DMS 273 (cell line): ENCODE results near the gene RFC1.
"Not testable (repeated sequence)": the region's sequence is repeated elsewhere in the genome, so short reads cannot be mapped to it uniquely, and the experiment has no call there.

Source experiments
- DNase-seq: peaks from one replicate; lab custom pipeline; 2025; ENCODE audit not compliant: unreplicated experiment; lab: John Stamatoyannopoulos, UW

The RFC1 gene

DNA sequence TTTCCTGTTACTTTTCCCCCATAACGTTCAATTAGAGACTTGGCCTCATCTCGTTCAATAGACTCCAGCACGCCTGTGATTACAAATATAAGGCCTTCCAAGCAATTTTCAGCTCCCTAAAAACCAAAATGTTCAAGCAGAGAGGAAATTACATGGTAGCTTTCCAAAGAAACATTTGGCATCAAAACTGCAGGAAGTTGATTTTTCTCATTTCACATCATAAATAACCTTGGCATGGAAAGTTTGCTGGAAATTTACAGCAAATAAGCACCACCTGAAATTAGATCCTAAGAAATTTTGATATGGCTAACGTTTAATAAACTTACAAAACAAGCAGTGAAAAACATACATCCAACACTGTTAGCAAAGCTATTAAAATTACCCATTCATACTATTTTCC, 53.3 kb downstream of the RFC1 start:
- DNase-seq, result no peak

DNA sequence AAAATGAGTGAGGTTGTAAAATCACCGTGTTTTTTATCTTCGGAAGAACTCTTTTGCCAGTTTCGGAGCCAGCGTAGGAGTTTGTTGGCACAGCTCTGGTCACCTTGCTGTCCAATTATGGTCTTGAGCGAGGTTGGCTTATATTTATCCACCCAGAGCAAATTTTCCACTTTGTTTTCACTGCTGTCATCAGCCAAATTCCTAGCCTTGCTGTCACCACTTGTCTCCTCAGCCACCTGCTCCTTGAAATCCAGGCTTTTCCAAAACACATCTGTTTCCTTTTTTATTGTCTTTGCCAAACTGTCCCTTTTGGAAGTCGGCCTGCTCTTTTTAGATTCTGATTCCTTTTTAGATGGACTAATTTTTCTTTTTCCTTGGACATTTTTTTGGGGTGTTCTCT, 57.6 kb downstream of the RFC1 start:
- peak; percentile 49 for DNase-seq

DNA sequence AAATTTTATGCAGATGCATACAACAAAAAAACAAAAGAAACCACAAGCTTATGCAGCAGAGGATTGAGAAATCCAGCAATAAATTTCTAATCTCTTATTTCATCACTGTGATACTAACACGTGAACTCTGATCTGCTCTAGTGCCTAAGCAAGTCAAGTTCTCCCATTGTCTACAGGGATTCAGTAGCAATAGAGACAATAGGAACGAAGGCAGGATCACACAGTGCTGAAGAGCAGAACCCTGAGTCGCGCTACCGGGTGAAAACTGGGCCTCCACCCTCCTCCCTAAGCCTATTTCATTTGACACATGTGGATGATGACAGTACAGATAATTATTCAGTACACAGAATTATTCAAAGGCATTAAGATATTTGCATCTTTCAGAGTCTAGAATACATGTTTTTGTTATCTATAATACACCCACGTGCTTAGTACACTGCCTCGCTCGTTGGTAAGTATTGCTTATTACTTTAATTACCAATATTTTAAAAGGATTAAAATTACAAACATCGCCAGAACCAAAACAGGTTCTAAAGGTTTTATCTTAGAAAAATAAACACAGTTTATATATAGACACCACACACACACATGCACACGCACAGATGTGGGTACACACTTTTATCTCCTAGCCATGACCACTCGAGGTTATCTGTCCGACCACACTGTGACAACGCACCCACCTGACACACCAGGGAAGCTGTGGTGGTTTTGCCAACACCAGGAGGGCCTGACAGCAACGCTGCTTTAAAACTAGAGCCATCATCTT, 60.1 kb downstream of the RFC1 start:
- no peak for DNase-seq

DNA sequence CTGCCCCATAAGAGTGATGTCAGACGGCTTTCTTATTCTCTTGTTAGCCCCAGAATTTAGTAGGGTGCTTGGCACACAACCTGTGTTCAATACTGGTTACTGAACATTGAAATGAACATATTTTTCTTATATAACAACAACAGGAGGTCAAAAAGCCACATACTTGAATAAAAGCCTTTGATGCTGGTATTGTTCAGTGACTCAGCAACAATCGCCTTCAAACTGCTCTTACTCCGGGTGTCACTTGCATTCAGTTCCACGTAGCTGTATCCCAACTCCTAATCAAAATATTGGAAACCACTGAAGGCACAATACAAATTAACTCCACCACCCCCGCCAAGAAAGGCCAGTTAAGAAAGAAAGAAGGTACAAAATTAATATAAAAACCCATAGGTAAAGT, 61.5 kb downstream of the RFC1 start:
- no peak for DNase-seq

DNA sequence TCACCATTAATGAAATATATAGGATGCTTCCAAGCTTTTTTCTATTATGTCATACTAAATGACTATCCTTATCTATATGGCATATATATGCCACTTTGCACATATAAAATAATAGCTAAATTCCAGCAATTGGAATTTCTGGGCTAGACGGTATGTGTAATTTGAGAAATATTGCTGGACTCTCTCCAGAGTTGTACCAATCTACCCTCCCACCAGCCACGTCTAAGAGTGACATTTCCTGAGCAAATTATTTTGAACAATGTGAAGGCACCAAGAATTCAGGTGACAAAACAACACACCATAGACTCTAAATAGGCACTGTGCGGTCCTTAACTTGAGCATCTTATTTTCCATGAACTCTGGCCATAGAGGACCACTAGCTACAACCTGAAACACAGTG, 62.3 kb downstream of the RFC1 start:
- no peak for DNase-seq

DNA sequence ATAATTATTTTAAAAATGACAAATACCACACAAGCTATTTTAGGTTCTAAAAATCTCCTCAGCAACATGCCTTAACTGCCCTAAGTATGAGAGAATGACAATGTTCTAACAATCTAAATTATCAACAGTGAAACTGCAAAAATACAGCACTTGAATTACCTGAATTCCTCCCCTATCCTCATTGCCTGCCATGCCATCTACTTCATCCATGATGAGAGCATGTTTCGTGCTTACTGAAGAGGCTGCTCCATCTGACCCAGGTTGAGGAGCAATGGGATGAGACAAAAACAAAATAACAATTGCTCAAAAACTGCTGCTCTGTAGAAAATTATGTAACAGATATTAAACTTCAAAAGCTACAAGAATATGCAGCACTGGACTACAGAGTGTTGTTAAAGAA, 63.3 kb downstream of the RFC1 start:
- no peak for DNase-seq

DNA sequence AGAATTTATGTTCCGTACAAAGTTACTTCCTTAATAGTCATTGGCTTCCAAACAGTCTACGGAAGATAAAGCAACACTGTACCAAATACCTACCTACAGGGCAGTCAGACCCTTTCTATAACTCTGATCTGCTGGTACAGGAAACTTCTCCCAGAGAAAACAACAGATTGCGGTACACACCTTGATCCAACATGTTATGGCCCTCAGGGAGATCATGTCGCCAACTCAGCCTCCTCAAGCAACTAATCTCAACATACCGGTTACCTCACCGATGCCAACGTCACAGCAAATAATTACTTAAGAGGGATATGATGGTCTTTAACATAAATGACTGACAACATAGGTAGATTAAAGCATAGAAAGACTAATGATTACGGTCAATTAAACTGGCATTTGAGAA, 70.4 kb downstream of the RFC1 start:
- DNase-seq, result no peak

DNA sequence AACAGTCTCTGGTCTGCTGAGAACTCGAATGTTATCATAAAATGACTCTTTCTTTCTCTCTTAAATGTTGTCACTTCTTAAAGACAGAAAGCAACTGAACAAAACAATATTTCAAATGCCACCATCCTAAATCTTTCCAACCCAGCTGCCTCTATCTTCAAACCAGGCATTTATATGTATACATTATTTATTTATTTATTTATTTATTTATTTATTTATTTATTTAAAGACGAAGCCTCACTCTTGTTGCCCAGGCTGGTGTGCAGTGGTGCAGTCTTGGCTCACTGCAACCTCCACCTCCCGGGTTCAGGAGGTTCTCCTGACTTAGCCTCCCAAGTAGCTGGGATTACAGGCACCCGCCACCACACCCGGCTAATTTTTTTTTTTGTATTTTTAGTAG, 73.7 kb downstream of the RFC1 start:
- DNase-seq, result not testable (repeated sequence)

DNA sequence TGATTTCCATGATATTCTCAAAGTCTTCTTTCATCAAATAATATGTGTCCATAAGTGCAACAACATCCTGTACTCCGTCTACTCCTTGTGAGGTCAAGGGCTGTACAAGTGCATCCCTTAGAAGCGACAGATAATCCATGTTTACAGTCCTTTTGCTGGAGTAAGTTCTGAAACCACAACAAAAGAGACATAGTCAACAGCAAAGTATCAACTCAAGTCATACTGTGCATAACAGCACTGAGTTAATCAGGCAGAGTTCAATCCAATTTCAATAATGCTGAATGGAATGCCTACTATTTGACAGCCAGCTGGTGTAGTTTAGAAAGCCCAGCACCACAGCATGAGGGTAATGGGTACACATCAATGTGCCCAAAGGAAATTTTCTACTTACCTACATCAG, 74.5 kb downstream of the RFC1 start:
- no peak for DNase-seq

DNA sequence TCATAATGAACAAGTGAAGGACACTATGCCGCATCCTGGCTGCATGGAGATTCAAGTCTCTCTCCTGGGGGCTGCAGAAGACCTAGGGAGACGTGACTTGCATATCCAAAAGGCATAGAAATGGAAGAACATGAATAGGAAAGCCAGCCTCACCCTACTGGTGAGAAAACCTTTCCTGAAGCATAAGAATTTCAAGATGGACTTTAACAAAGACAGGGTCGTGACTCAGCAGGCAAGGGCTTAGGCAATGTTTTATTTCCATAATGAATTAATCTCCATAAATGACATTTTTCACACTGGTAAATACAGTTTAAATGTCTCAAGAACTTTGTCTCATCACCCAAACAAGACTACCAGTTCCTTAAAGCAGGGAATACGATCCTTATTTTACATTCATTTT, 78.9 kb downstream of the RFC1 start:
- no peak for DNase-seq

DNA sequence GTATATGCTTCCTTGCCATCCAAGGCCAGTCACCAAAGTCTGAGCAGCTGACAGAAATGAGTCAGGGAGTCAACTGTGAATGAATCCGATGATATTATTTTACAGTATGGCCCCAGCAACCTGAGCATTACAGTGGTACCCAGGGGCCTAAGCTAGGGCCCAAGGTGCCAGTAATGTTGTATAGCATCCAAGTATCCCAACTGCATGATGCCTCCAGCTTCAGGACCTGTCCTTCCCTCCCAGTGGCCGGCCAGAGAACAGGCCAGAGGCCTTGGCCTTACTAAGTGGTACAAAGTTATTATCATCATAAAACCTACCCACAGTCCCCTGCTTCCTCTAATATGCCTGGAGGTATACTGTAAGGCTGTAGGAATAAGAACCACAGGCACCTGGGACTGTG, 79.9 kb downstream of the RFC1 start:
- no peak for DNase-seq

DNA sequence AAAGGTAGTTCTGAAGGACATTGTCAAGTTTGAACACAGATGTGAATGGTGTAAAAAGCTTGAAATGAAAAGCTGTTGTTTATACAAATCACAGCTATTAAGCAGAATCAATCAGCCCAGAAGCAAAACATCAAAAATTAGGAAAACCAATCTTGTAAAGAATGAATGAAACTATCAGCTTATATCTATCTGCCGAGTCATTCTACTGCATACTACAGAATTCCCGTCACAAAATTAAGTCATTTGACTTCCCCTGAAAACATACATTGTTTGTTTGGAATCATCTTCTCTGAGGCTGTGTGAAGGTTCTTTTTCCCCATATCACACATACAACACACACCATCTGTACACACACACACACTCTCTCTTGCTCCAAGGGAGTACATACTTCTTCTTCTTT, 80.3 kb downstream of the RFC1 start:
- DNase-seq, result no peak

DNA sequence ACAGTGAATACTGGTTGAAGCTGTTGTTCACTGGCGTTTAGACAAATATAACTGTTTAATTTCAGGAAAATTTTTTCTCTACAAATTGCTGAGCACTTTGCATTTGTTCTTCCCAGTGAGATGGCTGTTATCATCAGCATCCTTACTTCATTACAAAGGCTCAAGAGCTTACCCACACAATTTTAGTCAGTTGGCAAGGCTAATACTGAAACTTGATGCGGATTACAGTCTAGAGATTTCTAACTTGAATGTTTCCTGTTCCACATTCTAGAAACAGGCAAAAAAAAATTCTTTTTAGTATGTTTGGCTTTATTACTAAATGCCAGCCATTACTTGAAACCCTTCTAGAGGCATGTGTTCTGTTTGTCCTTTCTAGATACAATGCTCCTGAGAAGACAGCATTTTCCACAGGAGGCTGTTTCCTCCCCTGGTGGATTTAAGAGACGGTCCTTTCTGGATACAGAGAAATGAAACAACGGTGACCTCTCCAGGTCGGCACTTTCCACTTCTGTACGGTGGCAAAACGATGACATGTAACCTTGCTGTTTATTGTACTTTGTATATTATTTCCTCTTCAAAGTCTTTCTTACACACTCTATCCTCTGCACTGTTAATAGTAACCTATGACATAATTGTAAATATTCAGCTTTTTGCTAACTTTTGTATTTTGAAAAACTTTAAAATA, 80.9 kb downstream of the RFC1 start:
- DNase-seq, result no peak

DNA sequence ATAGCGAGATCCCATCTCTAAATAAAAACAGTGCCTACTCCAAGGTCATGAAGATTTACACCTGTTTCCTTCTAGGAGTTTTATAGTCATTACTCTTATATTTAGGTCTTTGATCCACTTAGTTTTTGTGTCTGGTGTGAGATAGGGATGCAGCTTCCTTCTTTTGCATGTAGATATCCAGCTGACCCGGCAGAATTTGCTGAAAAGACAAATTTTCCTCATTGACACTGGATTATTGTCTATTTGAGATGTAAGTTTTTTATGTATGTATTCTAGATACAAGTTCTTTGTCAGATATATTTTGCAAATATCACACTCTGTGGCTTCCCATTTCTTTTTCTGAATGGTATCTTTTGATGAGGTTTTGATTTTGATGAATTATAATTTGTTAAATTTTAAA, 85.4 kb downstream of the RFC1 start:
- no peak for DNase-seq

DNA sequence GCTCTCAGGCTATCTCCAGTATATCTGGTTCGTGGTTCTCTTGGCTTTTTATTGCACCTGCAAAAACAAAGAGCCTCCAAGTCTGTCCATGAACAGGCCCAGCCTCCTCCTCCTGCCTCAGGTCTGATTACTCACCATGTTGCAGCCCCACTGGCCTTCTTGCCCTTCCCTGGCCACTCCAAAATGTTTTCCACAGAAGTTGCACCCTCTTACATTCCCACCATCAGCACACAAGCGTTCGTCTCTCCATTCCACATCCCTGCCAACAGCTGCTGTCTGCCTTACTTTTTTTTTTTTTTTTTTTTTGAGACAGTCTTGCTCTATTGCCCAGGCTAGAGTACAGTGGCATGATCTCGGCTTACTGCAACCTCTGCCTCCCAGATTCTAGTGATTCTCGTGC, 86.7 kb downstream of the RFC1 start:
- no peak for DNase-seq

DNA sequence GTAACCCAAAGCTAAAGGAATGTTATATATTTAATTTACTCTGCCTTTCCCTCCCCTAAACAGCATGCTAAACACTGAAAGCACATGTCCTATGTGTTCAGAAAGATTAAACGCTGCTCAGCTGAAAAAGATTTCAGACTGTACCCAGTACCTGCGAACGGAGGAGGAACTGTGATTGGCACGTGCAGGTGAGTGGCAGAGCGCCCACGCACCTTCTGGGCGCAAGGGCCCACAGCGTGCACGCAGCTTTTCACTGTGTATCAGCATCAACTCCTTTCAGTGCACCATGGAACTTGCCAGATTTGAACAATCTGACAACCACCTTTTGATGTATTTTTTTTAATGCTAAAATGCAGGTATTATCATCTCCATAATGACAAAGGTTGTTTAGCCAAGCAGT, 87.7 kb downstream of the RFC1 start:
- DNase-seq, result no peak

DNA sequence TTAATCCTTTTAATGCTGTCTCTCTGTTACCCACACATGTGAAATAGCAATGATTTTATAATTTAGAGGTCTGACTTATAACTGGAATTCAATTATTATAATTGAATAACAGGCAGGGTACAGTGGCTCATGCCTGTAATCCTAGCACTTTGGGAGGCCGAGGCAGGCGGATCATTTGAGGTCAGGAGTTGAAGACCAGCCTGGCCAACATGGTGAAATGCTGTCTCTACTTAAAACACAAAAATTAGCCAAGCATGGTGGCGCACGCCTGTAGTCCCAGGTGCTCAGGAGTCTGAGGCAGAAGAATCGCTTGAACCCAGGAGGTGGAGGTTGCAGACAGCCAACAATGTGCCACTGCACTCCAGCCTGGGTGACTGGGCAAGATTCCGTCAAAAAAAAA, 88.5 kb downstream of the RFC1 start:
- not testable (repeated sequence) for DNase-seq

DNA sequence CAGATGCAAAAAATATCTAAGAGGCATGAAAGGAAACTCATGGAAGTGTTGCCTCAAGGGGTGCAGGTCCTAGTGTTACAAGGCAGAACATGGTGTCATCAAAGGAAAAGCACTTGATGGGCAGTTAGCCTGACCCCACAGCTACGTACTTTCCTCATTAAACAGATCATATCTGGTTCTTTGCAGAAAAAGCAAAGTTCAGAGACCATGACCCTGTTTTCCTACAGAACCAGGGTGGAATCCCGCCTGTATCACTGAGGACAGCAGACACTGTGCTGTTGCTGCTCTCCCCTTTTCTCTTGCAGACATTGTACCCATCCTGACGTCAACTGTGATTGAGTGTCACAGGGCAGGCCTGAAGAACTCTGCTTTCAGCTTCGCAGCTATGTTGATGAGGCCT, 91.7 kb downstream of the RFC1 start:
- no peak for DNase-seq

DNA sequence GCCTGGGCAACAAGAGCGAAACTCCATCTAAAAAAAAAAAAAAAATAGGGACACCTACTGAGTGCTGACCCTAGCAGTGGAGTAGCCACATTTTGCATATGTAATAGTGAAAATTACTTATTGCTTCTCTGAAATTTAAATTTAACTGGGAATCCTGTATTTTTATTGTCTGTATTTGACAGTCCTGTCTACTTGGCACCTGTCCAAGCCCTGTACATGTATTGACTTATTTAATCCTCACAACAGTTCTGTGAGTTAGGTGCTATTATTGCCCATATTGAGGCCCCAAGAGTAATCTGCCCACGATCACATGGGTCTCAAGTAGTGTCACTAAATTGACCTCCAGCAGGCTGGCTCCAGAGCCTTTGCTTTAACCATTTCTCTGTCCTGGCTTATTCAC, 102.3 kb downstream of the RFC1 start:
- peak; percentile 1 for DNase-seq

DNA sequence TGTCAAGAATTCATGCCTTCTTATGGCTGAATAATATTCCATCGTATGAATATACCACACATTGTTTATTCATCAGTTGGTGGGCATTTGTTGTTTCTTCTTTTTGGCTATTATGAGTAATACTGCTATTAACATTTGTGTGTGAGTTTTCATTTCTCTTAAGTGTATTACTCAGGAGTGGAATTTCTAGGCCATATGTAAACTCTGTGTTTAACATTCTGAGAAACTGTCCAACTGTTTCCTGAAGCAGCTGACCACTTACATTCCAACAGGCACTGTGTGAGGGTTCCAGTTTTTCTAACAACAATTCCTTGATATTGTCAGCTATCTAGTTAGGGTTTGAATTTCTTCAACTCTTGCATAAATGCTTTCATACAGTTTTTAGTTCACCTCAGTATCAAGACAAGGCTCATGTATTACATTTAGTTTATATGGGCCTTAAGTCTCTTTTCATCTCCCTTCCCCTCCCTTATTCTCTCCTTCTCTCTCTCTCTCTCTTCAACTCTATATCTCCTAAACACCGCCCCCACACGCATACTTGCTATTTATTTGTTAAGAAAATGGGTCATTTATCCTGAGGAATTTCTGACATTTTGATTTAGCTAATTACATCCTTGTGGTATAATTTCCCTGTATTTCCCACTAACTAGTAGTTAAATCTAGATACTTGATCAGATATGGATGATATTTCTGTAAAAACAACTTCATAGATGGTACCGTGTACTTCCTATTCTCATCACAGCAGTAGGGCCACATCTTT, 106.4 kb downstream of the RFC1 start:
- DNase-seq, result no peak

DNA sequence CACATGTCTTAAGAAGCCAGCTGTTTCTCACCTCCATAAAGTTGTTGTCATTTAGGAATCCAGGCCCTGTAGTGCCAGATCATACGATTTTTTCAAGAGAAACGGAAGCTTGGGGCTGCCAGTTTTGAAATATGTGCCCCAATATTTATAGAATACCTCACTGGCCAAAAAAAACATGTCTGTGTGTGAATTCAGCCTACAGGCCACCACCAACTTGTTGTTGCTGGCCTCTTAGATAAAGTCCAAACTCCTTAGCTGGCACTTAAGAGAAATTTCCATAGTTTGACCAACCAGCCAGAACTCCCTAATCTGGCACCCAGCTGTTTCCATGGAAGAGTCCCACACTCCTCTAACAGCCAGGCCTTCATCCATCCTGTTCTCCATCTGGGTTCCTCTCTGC, 109.7 kb downstream of the RFC1 start:
- no peak for DNase-seq

DNA sequence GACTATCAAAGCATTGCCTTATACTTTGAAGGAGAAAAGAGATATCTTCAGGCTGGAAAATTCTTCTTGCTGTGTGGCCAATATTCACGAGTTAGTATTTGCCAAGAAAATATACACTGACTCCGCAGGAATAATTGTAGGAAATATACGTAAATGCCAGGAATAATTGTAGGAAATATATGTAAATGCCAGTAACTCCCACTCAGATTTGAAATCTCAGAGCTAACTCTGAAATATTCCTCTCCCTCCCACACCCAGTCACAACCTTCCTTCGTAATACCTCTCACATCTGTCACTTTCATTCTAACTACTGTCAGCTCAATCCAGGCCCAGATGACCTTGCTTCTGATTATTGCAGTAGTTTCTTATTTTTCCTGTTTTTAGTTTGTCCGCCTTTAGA, 110.3 kb downstream of the RFC1 start:
- DNase-seq, result no peak
